Adipose tissue (tissue), 3 donors: ENCODE results near the gene WNT11. TPM values are rescaled to one million over a fixed set of nuclear protein-coding genes. Genes with fewer than 3 reads are reported as not detected.

Source experiments
- H3K27ac ChIP-seq: one replicate; pipeline ENCODE4 v1.5.1; 2013; ENCODE audit warnings: low read depth, low read length
- WGBS, 3 donors: extraction: QIAGEN DNeasy Blood & Tissue Kit; methylation state at CpG; one replicate each; pipeline ENCODE4 v1.1.7; 2013; 5-methylcytosine and 5-hydroxymethylcytosine counted together
- polyA plus RNA-seq, 3 donors: library from polyadenylated mRNA; stranded (reverse); fragments of 200-250 nt; gene quantifications; one replicate each; pipeline ENCODE4 v1.2.3, GENCODE V29; 2013
- donor health status: healthy with polysubstance abuse.
- donor health status: Bipolar disorder and iron deficiency.
- donor health status: healthy.

Gene WNT11
- polyA plus RNA-seq, 3 donors, result 8.3 to 32.8 (median 16.5) TPM

DNA sequence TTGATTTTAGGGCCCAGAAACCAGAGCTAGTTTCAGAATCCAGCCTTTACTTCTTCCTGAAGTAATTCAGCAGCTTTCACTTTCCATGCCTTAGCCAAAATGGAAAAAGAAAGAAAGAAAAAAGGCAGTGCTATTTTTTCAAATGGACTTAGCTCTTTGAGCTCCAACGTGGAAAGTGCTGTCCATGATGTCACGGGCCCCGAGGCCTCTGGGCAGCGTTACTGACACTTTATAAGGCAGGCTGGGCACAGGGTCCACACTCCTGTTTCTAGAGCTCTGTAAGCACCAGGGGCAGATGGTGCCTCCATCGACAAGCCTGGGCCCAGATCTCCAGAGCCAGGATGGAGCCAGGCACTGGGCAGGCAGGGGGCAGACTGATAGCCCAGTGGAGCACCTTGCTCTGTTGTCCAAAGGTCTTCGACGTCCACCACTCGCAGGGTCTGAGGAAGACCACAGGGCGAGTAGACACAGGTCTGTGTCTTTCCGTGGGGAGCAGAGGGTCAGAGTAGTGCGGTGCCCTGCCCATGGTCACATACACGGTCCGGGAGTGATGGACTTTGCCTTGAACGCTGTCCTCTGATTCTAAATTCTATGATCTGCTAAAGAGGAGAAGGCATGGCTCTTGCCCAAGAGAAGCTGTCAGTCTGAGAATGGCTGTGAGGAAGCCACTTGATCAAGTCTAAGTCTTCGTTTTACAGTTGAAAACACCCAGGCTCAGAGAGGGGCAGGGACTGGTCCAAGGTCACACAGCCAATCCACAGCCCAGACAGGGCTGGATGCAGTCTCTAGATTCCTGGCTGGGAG is 22.0 kb upstream of the WNT11 start:
- 82 to 88% (median 86%) methylated on average over 15 of the region's 15 CpGs for WGBS, 3 donors
- no peak overlapping the region for H3K27ac ChIP-seq

- WGBS, 3 donors, result 67 to 71% (median 69%) methylated on average over 3 of the region's 3 CpGs
- no peak overlapping the region for H3K27ac ChIP-seq
Measured at GRCh38 chr11:76226626-76227025, 20.3 kb upstream of the WNT11 start.

DNA sequence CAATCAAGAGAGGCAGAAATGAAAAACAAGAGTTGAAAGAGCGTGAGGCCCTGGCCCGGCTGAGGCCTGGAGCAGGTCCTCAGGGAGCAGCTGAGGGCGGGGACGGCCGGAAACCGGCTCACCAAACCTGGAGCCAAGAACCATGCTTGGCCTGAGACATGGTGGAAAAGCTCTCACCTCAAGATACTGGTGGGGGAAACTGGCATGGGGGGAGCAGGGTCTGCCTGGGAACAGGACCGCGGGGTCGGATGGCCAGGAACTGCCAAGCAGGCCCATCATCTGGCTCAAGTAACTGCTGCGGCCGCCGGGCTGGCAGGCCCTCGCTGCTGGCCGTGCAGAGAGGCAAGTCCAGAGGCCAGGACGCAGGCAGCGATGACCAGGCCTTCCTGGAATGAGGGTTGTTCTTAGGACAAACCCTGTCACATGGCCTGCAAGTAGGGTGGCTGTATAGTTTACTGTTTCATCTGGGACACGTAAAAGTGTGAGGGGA is 18.9 kb upstream of the WNT11 start:
- H3K27ac ChIP-seq, result no peak overlapping the region
- 75 to 91% (median 82%) methylated on average over 17 of the region's 17 CpGs for WGBS, 3 donors

DNA sequence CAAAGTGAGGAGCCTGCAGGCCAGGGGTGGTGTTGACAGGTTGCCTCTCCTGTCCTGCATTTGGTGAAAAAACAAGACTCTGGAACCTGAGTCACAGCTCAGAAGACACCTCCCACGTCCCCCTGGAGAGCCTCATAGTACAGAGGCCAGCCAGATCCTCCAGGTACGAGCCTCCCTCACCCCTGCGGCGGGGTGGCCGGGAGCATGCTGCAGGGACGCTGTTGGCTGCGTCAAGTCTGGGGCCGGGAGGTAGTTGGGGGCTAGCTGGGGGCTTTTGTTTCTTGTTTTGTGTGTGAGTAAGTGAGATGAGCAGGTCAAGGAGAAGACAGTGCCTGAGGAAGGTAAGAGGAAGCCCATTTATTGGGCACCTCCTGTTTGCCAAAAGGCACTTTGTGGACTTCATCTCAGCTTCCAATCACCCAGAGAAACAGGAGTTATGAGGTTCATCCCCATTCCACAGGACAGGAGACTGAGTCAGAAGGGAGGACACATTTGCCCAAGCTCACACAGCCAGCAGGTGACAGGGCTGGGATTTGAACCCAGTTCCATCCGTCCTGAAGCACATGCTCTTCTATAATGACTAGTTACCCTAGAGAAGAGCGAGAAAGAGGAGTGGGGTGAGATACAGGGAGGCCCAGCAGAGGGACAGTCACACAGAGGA is 18.3 kb upstream of the WNT11 start:
- H3K27ac ChIP-seq, result no peak overlapping the region

GRCh38 chr11:76221365-76221764 is 15.1 kb upstream of the WNT11 start:
- no peak overlapping the region for H3K27ac ChIP-seq
- WGBS, 3 donors, result 84 to 86% (median 85%) methylated on average over 3 of the region's 3 CpGs

More for the DNA sequence above, 18.3 kb upstream of the WNT11 start:
- WGBS, 3 donors, result 82 to 88% (median 85%) methylated on average over 10 of the region's 10 CpGs

DNA sequence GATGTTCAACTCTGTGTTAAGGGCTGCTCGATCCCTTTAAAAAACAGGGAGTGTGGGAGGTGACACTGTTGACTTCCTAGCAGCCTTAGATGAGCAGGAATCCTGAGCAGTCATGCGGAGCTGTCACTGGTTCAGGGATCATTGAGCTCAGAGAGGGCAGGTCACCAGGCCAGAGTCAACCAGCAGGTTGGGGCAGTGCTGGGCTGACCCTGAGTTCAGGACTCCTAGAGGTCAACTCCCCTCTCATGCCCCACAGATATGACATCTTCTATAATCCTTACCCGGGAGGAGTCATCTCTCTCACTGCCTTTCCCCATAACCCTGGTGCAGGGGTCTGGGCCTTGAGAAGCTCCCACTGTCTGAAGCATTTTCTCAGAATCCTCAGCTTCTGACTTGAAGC is 12.9 kb upstream of the WNT11 start:
- WGBS, 3 donors, result 68 to 94% (median 91%) methylated on average over 3 of the region's 3 CpGs
- H3K27ac ChIP-seq, result no peak overlapping the region

DNA sequence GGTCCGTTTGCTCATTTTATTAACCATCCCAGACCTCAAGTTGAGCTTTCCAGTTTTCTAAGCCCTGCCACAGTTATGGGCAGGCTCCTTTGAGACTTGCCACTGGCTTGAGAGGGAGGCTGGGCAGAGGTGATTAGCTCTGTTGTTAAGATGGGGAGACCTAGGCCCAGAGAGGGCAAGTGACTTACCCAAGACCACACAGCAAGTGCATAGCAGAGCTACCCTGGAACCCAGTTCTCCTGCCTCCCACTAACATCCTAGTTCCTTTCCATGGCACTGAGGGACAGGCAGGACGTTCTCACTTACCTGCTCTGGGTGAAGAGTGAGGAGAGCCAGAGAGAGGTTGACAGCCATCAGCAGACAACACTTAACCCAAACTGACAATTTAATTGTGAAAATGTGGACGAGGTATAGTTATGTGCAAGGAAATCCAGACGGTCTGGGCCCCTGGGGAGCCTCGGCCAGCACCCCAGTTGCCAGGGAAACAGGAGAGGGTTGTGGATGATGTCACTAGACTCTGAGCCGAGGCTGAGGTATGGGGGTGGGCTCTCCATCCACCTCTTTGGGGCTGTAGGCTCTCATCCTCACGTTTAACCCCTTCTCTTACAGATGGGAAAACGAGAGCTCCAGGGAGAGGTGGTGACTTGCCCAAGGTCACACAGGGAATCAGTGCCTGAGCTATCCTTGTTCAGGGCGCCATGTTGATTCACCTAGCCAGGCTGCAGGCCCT is 12.3 kb upstream of the WNT11 start:
- no peak overlapping the region for H3K27ac ChIP-seq
- 56 to 57% (median 56%) methylated on average over 9 of the region's 9 CpGs for WGBS, 3 donors

- no peak overlapping the region for H3K27ac ChIP-seq
- 62 to 88% (median 84%) methylated on average over 8 of the region's 8 CpGs for WGBS, 3 donors
Measured at GRCh38 chr11:76217653-76218160, 11.4 kb upstream of the WNT11 start.

DNA sequence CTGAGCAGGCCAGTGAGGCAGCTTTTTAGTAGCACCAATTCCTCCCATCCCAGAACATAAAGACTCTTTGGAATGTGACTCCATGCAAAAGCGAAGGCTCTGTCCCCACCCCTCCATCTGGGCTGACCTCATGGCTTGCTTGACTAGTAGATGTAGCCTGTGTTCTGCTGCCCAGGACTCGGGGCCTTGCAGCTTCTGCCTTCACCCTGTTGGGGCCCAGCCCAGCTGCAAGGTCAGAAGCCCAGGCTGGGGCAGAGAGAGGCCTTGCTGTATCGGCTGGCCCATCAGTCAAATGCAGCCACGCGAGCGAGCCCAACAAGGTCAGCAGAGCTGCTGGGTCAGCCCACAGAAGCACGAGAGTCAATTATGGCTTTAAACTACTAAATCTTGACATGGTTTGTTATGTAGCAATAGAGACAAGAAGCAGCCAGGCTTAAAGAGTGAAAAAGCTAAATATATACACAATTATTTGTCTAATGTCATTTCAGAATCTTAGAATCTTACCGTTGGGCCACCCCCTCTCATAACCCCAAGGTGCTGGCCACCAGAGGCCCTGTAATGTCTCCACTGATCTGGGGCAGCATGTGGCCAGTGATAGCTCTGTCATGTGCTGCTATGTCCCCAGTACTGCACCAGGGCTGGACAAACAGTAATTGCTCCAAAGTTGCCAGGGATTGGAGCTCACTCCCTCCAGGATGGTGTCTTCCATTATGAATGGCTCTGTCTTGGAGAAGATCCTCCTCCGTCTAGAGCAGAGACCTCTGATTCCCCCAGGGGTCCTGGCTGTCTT is 10.4 kb upstream of the WNT11 start:
- H3K27ac ChIP-seq, result no peak overlapping the region
- WGBS, 3 donors, result 39 to 78% (median 62%) methylated on average over 9 of the region's 9 CpGs

- no peak overlapping the region for H3K27ac ChIP-seq
- 78 to 87% (median 80%) methylated on average over 6 of the region's 6 CpGs for WGBS, 3 donors
Measured at GRCh38 chr11:76215941-76216340, 9.6 kb upstream of the WNT11 start.

GRCh38 chr11:76214968-76215548 is 8.8 kb upstream of the WNT11 start:
- no peak overlapping the region for H3K27ac ChIP-seq
- WGBS, 3 donors, result 66 to 93% (median 70%) methylated on average over 7 of the region's 7 CpGs

DNA sequence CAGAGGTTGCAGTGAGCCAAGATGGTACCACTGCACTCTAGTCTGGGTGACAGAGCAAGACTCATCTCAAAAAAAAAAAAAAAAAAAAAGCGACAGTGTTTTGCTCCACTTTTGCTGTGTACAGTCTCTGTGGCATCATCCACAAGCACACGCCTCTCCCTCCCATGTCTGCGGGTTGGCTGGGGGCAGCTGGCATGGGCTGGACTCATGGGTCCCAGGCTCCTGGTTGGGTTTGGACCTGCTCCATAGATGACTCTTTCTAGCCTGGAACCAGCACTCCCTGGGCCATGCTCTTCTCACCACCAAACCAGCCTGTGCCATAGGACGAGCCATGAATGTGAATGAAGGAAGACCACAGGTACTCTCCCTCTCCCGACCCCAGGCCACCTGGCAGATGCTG is 7.9 kb upstream of the WNT11 start:
- no peak overlapping the region for H3K27ac ChIP-seq
- WGBS, 3 donors, result 92 to 96% (median 94%) methylated on average over 4 to 5 of the region's 5 CpGs

DNA sequence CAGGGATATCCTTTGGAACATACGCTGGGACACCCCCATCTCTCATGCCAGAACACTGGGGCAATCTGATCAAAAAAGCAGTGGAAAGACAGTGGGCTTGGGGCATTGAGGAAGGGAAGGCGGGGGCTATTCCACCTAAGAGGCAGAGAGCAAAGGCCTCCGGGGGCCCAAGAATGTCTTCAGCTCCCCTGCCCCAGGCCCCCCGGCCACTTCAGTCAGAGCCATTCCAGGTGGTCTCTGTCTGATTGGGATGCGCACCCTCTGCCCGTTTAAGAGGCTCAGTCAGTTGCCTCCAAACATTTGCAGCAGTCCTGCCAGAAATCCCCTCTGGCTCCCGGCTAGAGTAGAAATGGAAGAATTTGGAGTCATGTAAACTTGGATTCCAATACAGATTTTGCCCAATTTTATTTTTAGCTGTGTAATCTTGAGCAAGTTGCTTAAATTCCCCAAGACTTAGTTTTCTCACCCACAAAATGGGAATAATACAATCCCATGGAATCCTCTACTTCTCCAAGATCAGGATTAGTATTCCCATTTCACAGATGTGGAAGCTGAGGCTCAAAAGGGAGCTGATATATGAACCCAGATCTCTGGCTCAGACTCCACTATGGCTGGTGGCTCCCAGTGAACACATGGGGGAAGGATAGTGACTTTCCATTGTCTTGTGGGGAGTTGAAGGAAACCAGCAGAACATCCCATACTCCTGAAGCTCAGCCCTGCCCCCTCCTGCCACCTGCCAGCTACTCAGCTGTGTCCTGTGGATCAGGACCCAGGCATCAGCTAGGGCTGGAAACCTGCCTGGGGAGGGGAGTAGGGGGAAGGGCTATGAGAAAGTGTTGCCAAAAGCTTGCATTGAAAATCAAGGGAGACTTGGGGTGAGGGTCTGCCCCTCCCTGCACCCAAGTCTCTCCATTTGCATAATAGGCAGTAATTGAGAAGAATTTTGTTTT is 6.1 kb upstream of the WNT11 start:
- 86 to 90% (median 88%) methylated on average over 7 of the region's 7 CpGs for WGBS, 3 donors
- H3K27ac ChIP-seq, result no peak overlapping the region

GRCh38 chr11:76210931-76211851 is 4.9 kb upstream of the WNT11 start:
- H3K27ac ChIP-seq, result no peak overlapping the region
- WGBS, 3 donors, result 35 to 52% (median 39%) methylated on average over 35 of the region's 35 CpGs

- H3K27ac ChIP-seq, result no peak overlapping the region
- 0 to 1% (median 1%) methylated on average over 66 to 111 of the region's 111 CpGs for WGBS, 3 donors
Measured at GRCh38 chr11:76209973-76210930, 4.0 kb upstream of the WNT11 start.
